ENCODE data around the gene PICK1. TPM values are rescaled to one million over a fixed set of nuclear protein-coding genes. Genes with fewer than 3 reads are reported as not detected.

The PICK1 gene
- total and polyA plus RNA-seq, 9 donors: 18.0 to 47.7 (median 34.3) TPM

DNA sequence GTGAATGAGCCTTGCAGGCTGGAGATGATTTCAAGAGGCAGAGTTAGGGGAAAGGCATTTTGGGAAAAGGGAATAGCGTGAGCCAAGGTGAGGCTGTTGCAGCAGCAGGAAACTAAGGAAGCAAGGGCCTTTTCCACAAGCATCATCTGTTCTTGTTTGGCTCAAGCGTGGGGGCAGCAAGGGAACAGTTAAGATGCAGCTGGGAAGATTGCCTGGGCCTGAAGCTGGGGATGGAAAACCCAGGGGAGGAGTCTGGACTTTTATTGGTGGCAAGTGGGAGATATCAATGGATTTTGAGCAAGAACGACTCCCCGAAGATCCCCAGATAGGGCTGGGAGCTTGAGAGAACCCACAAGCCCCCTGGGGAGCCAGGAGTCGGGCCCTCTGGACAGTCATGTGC lies 27.3 kb upstream of the PICK1 start:
- intact Hi-C loops (cut with DNase I): no loop called here
- DNase-seq: no peak
- Histone ChIP-seq H3K4me1 (ENCODE audit: insufficient read depth) (peaks cover 4% of the 10 kb centered on the region), H3K27ac (no peak overlapping the region), H3K9me3 (no peaks in the 10 kb centered on the region), H3K36me3 (no peaks in the 10 kb centered on the region), H3K27me3 (no peaks in the 10 kb centered on the region), H3K4me3 (no peak overlapping the region)
- TF ChIP-seq, protein P1, sequence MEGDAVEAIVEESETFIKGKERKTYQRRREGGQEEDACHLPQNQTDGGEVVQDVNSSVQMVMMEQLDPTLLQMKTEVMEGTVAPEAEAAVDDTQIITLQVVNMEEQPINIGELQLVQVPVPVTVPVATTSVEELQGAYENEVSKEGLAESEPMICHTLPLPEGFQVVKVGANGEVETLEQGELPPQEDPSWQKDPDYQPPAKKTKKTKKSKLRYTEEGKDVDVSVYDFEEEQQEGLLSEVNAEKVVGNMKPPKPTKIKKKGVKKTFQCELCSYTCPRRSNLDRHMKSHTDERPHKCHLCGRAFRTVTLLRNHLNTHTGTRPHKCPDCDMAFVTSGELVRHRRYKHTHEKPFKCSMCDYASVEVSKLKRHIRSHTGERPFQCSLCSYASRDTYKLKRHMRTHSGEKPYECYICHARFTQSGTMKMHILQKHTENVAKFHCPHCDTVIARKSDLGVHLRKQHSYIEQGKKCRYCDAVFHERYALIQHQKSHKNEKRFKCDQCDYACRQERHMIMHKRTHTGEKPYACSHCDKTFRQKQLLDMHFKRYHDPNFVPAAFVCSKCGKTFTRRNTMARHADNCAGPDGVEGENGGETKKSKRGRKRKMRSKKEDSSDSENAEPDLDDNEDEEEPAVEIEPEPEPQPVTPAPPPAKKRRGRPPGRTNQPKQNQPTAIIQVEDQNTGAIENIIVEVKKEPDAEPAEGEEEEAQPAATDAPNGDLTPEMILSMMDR (IDR thresholded peaks at IDR 0.05): no peak
- TF ChIP-seq POLR2A (IDR thresholded peaks at IDR 0.05) (no peak), EP300 (IDR thresholded peaks at IDR 0.05) (no peak)
- 29 to 50% (median 42%) methylated on average over 5 of the region's 5 CpGs for WGBS, 3 donors

- Histone ChIP-seq H3K36me3 (no peaks in the 10 kb centered on the region), H3K4me3 (no peak overlapping the region), H3K27ac (no peak overlapping the region), H3K9me3 (no peaks in the 10 kb centered on the region), H3K4me1 (ENCODE audit: insufficient read depth) (peaks cover 4% of the 10 kb centered on the region), H3K27me3 (no peaks in the 10 kb centered on the region)
- intact Hi-C loops (cut with DNase I): no loop called here
- DNase-seq: no peak
- TF ChIP-seq EP300 (IDR thresholded peaks at IDR 0.05): no peak
- WGBS, 3 donors: 65 to 71% (median 70%) methylated on average over 16 of the region's 16 CpGs
Observed at GRCh38 chr22:38030311-38031133, 26.7 kb upstream of the PICK1 start.

- H3K4me3 ChIP-seq: no peak overlapping the region
- TF ChIP-seq, protein P1 (IDR thresholded peaks at IDR 0.05): no peak
- TF ChIP-seq POLR2A (IDR thresholded peaks at IDR 0.05) (no peak), EP300 (IDR thresholded peaks at IDR 0.05) (no peak)
- no peak overlapping the region for H3K27ac ChIP-seq
- intact Hi-C loops (cut with DNase I): no loop called here
- H3K4me1 ChIP-seq (ENCODE audit: insufficient read depth): peaks cover 4% of the 10 kb centered on the region
- no peaks in the 10 kb centered on the region for H3K36me3 ChIP-seq
- no peaks in the 10 kb centered on the region for H3K27me3 ChIP-seq
- no peaks in the 10 kb centered on the region for H3K9me3 ChIP-seq
- no peak for DNase-seq
- 90 to 96% (median 92%) methylated on average over 12 of the region's 12 CpGs for WGBS, 3 donors
Observed at GRCh38 chr22:38031491-38031890, 25.7 kb upstream of the PICK1 start.

DNA sequence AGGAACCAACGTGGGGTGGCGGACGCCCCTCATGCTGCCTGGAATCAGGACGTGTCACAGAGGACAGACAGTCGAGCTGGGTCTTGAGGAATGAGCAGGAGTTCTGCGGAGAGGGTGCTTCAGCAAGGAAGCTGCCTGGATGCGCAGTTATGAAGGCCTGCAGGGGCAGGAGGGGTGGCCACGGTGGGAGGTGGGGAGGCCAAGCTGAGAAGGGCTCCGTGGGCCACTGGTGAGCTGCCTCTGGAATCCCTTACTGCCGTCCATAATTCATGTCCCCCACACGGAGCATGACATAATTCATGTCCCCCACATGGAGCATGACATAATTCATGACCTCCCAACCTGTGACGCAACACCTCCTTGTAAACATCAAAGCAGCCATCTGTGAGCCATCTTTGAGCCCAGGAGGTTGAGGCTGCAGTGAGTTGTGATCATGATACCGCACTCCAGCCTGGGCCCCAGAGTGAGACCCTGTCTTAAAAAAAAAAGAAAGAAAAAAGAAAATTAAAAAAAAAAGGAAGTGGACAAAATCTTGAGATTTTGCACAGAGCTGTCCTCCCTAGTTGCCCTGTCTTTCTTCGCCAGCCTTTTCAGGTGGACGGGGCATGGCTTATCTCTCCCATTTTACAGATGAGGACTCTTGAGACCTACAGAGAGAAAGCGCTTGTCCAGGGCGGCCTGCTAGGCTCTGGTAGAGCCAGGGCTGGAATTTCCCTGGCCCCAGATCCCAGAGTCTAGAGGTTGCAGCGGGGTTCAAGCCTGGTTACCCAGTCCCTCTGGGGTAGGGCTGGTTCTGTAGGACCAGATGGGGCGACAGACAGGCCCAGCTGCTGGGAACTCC lies 24.3 kb upstream of the PICK1 start:
- Histone ChIP-seq H3K36me3 (no peaks in the 10 kb centered on the region), H3K27ac (no peak overlapping the region), H3K27me3 (no peaks in the 10 kb centered on the region), H3K9me3 (no peaks in the 10 kb centered on the region), H3K4me1 (ENCODE audit: insufficient read depth) (peaks cover 4% of the 10 kb centered on the region), H3K4me3 (no peak overlapping the region)
- intact Hi-C loops (cut with DNase I): no loop called here
- WGBS, 3 donors: 75 to 83% (median 81%) methylated on average over 18 to 19 of the region's 19 CpGs
- peak in 1 of 5 donors; percentile 48 for DNase-seq
- TF ChIP-seq, protein P1 (IDR thresholded peaks at IDR 0.05): no peak
- TF ChIP-seq POLR2A (IDR thresholded peaks at IDR 0.05): no peak

Measured in ovary (tissue), 9 donors.